H1 (cell line): ENCODE data around the gene DOCK6.

Experiments used
- EZH2 ChIP-seq: fragments of 200-600 bp; sonication (generic); IDR thresholded peaks from 2 replicates; pipeline ENCODE4 v1.7.1; 2012; ENCODE audit warnings: low read depth, mild to moderate bottlenecking, moderate library complexity, low read length, inconsistent platforms; ENCODE audit not compliant: severe bottlenecking
- YY1 ChIP-seq: IDR thresholded peaks from 2 replicates; pipeline ENCODE4 v1.6.1; 2011; ENCODE audit warnings: low read depth, mild to moderate bottlenecking, low read length
- TF ChIP-seq, protein P1 (sequence below), 3 experiments: IDR thresholded peaks; 1 replicate in 2 of 3; 2 replicates in 1 of 3; pipeline versions ENCODE4 v1.5.1 to v1.6.1; 2011; ENCODE audit warnings: low read length in 3 of 3, mild to moderate bottlenecking in 3 of 3, inconsistent platforms in 2 of 3, low read depth in 1 of 3, moderate library complexity in 1 of 3; ENCODE audit not compliant: insufficient read depth in 1 of 3; ENCODE audit errors: control extremely low read depth in 1 of 3

DNA sequence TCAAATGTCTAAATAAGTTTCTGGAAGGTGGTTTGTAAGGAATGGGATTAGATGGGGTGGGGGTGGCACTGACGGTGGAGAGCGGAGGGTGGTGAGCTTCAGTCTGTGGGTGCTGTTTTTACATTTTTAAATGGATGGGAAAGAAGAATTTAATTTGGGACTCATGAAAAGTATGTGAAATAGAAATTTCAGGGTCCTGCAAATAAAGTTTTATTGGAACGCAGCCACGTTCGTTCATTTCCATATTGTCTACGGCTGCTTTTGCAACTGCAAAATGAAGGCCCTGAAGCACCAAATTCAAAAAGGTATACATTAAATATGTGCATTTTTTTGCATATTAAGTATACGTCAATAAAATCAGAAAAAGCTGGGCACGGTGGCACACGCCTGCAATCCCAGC, 74.9 kb downstream of the DOCK6 start:
- TF ChIP-seq YY1 (no peak), EZH2 (no peak)
- TF ChIP-seq, protein P1, sequence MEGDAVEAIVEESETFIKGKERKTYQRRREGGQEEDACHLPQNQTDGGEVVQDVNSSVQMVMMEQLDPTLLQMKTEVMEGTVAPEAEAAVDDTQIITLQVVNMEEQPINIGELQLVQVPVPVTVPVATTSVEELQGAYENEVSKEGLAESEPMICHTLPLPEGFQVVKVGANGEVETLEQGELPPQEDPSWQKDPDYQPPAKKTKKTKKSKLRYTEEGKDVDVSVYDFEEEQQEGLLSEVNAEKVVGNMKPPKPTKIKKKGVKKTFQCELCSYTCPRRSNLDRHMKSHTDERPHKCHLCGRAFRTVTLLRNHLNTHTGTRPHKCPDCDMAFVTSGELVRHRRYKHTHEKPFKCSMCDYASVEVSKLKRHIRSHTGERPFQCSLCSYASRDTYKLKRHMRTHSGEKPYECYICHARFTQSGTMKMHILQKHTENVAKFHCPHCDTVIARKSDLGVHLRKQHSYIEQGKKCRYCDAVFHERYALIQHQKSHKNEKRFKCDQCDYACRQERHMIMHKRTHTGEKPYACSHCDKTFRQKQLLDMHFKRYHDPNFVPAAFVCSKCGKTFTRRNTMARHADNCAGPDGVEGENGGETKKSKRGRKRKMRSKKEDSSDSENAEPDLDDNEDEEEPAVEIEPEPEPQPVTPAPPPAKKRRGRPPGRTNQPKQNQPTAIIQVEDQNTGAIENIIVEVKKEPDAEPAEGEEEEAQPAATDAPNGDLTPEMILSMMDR (IDR thresholded peaks at IDR 0.05; ENCODE audit: control extremely low read depth in 1 of 3, insufficient read depth in 1 of 3, low read depth in 1 of 3, low read length in 3 of 3) = no peak
